Liver (tissue), 3 donors: ENCODE data around the gene KYAT1.

Experiments used
- TAF1 ChIP-seq: conservative IDR thresholded peaks from 2 replicates; pipeline ENCODE4 v1.6.1; 2016; ENCODE audit warnings: antibody characterized with exemption, mild to moderate bottlenecking
- TF ChIP-seq, protein P1 (sequence below): fragments of 150-350 bp; IDR thresholded peaks from 2 replicates; pipeline ENCODE4 v1.5.1; 2017; ENCODE audit warnings: improper control_type of control experiment, low read depth, low read length; ENCODE audit not compliant: missing input control
- donor health status: healthy.
- donor health status: healthy.

DNA sequence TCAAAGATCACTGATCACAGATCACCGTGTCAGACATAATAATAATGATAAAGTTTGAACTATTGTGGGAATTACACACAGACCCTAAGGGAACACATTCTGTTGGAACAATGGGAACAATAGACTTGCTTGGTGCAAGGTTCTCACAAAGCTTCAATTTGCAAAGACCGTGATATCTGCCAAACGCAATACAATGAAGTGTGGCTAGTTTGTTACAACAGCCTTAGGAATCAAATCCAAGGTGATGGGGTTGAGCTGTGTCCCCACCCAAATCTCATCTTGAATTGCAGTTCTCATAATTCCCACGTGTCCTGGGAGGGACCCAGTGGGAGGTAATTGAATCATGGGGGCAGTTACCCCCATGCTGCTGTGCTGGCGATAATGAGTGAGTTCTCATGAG, 20.8 kb downstream of the KYAT1 start:
- TF ChIP-seq TAF1 = no peak
- TF ChIP-seq, protein P1, sequence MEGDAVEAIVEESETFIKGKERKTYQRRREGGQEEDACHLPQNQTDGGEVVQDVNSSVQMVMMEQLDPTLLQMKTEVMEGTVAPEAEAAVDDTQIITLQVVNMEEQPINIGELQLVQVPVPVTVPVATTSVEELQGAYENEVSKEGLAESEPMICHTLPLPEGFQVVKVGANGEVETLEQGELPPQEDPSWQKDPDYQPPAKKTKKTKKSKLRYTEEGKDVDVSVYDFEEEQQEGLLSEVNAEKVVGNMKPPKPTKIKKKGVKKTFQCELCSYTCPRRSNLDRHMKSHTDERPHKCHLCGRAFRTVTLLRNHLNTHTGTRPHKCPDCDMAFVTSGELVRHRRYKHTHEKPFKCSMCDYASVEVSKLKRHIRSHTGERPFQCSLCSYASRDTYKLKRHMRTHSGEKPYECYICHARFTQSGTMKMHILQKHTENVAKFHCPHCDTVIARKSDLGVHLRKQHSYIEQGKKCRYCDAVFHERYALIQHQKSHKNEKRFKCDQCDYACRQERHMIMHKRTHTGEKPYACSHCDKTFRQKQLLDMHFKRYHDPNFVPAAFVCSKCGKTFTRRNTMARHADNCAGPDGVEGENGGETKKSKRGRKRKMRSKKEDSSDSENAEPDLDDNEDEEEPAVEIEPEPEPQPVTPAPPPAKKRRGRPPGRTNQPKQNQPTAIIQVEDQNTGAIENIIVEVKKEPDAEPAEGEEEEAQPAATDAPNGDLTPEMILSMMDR = no peak
